Stimulated activated naive B cell treated with anti-CD40 and anti-IgM and Interleukin-4, amounts not matched to agents 10 μg/mL and 1 μg/mL and 100 μg/mL, for 72 hours (primary cell): ENCODE results near the gene CBLB.
A peak's percentile ranks its signal among the peaks of the same experiment; 100 is the strongest.
"Not testable (repeated sequence)": the region's sequence is repeated elsewhere in the genome, so short reads cannot be mapped to it uniquely, and the experiment has no call there.

Experiments used
- ATAC-seq, 2 donors: fragments of 150-1000 bp; cut with Tn5 transposase; replicated peaks; 2 replicates each; pipeline ENCODE4 v1.10.0; 2021; ENCODE audit warnings: moderate library complexity in 1 of 2
- DNase-seq: peaks from one replicate; pipeline ENCODE4 v3.0.0; 2021
- H3K27ac Mint-ChIP-seq: one replicate; pipeline ENCODE4 v1.8.0; 2022; ENCODE audit warnings: mild to moderate bottlenecking, mixed read lengths
- H3K27me3 Mint-ChIP-seq, 2 donors: one replicate each; pipeline ENCODE4 v1.8.0; 2022; ENCODE audit warnings: mixed read lengths in 2 of 2
- H3K36me3 Mint-ChIP-seq, 2 donors: one replicate each; pipeline ENCODE4 v1.8.0; 2022; ENCODE audit warnings: mixed read lengths in 2 of 2, mild to moderate bottlenecking in 1 of 2
- H3K4me1 Mint-ChIP-seq, 2 donors: one replicate each; pipeline ENCODE4 v1.8.0; 2022; ENCODE audit warnings: mixed read lengths in 2 of 2, mild to moderate bottlenecking in 1 of 2
- H3K4me3 Mint-ChIP-seq, 2 donors: one replicate each; pipeline ENCODE4 v1.8.0; 2022; ENCODE audit warnings: mild to moderate bottlenecking in 2 of 2, mixed read lengths in 2 of 2, moderate library complexity in 1 of 2
- H3K9me3 Mint-ChIP-seq, 2 donors: one replicate each; pipeline ENCODE4 v1.8.0; 2022; ENCODE audit warnings: mixed read lengths in 2 of 2, mild to moderate bottlenecking in 1 of 2

Gene CBLB

GRCh38 chr3:105746231-105746996 lies 122.4 kb downstream of the CBLB start:
- no peak for DNase-seq
- H3K4me3 Mint-ChIP-seq = peak overlapping the region in 1 of 2 donors; percentile 4
- no peaks in the 10 kb centered on the region for H3K9me3 Mint-ChIP-seq
- peak overlapping the region; percentile 81 for H3K27ac Mint-ChIP-seq
- ATAC-seq = peak; percentile 54 to 64
- H3K27me3 Mint-ChIP-seq = no peaks in the 10 kb centered on the region
- peaks cover 7 to 30% of the 10 kb centered on the region in 2 donors for H3K36me3 Mint-ChIP-seq
- peaks cover 17 to 32% of the 10 kb centered on the region in 2 donors for H3K4me1 Mint-ChIP-seq

- no peak overlapping the region for H3K4me3 Mint-ChIP-seq
Observed at GRCh38 chr3:105745046-105745445, 123.8 kb downstream of the CBLB start.

DNA sequence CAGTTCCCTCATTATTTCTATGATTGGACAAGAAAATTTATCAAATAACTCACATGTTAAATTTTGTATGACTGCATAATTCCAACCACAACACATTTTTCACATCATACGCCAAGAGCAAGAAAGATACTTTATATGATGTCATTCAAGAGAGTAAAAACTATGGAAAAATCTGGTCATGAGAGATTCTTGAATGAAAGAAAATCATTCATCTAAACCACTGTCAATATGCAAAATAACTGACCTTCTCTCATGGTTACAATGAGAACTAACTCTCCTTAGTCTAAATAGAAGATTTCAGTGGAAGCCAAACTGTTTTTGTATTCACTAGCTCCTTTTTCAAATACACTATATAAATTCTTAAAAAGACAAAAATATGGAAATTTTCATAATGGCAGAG lies 124.6 kb downstream of the CBLB start:
- Mint-ChIP-seq H3K9me3 (peaks cover 0 to 2% of the 10 kb centered on the region in 2 donors), H3K4me3 (no peak overlapping the region), H3K27me3 (no peaks in the 10 kb centered on the region), H3K27ac (no peak overlapping the region), H3K4me1 (peaks cover 15 to 33% of the 10 kb centered on the region in 2 donors), H3K36me3 (peaks cover 11 to 34% of the 10 kb centered on the region in 2 donors)
- ATAC-seq (no peak), DNase-seq (no peak)

More at GRCh38 chr3:105745046-105745445, 123.8 kb downstream of the CBLB start:
- no peaks in the 10 kb centered on the region for H3K27me3 Mint-ChIP-seq
- H3K27ac Mint-ChIP-seq = no peak overlapping the region
- ATAC-seq = no peak
- peaks cover 4 to 28% of the 10 kb centered on the region in 2 donors for H3K36me3 Mint-ChIP-seq
- H3K4me1 Mint-ChIP-seq = peaks cover 13 to 26% of the 10 kb centered on the region in 2 donors
- H3K9me3 Mint-ChIP-seq = no peaks in the 10 kb centered on the region
- DNase-seq = no peak

GRCh38 chr3:105733356-105733755 lies 135.5 kb downstream of the CBLB start:
- H3K36me3 Mint-ChIP-seq = peaks cover 5 to 9% of the 10 kb centered on the region in 2 donors
- H3K4me3 Mint-ChIP-seq = no peak overlapping the region
- H3K9me3 Mint-ChIP-seq = no peaks in the 10 kb centered on the region
- no peak for DNase-seq
- ATAC-seq = no peak
- no peaks in the 10 kb centered on the region for H3K27me3 Mint-ChIP-seq
- H3K4me1 Mint-ChIP-seq = peaks cover 3 to 6% of the 10 kb centered on the region in 2 donors
- no peak overlapping the region for H3K27ac Mint-ChIP-seq

DNA sequence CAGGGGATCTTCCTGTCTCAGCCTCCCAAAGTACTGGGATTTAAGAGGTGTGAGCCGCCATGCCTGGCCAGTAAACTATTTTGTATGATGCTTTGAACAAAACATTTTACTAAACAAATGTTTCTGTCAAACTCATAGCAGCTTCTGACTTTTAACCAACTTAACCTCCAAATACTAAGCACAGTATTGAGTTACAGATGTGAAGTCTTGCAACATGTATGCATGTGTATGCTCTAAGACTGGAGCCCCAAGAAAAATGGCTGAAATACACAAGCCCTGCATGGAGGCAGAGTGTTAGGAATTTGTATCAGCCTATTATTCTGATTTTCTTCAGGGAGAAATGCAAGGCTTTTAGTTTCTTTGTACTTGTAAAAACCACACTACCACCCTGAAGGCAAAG lies 137.1 kb downstream of the CBLB start:
- H3K27ac Mint-ChIP-seq = no peak overlapping the region
- DNase-seq (no peak), ATAC-seq (no peak)
- no peak overlapping the region for H3K4me3 Mint-ChIP-seq
- H3K36me3 Mint-ChIP-seq = peaks cover 19 to 26% of the 10 kb centered on the region in 2 donors
- peaks cover 7 to 8% of the 10 kb centered on the region in 2 donors for H3K9me3 Mint-ChIP-seq
- no peaks in the 10 kb centered on the region for H3K27me3 Mint-ChIP-seq
- H3K4me1 Mint-ChIP-seq = peaks cover 3 to 6% of the 10 kb centered on the region in 2 donors

DNA sequence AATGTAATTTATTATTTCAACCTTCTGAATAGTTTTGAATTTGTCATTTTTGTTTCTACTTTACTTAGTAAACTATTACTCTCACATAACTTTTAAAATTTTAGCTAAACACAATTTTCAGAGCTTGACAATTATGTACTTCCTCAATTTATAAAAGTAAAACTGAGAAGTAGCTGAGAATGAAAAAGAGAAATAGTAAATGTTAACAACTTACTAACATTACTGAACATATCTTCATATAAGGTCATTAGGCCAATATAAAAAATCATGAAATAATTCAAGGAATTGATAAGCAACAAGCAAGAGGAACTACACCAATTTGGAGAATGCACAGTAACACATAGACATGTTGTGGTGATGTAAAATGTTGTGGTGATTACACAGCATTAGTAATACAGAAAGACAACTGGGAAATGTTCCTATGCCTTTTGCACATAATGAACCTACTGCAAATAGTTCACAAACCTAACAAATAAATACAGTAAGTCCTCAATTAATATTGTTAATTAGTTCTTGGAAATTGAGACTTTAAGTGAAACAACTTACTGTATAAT lies 137.9 kb downstream of the CBLB start:
- DNase-seq (no peak), ATAC-seq (peak; percentile 69 to 76)
- Mint-ChIP-seq H3K9me3 (peaks cover 7 to 8% of the 10 kb centered on the region in 2 donors), H3K36me3 (peaks cover 17 to 24% of the 10 kb centered on the region in 2 donors), H3K4me1 (peaks cover 3 to 6% of the 10 kb centered on the region in 2 donors), H3K27me3 (no peaks in the 10 kb centered on the region), H3K27ac (no peak overlapping the region), H3K4me3 (no peak overlapping the region)

GRCh38 chr3:105729667-105730066 lies 139.1 kb downstream of the CBLB start:
- H3K27ac Mint-ChIP-seq = no peak overlapping the region
- peaks cover 3 to 6% of the 10 kb centered on the region in 2 donors for H3K4me1 Mint-ChIP-seq
- H3K9me3 Mint-ChIP-seq = peaks cover 7 to 8% of the 10 kb centered on the region in 2 donors
- no peaks in the 10 kb centered on the region for H3K27me3 Mint-ChIP-seq
- ATAC-seq (no peak), DNase-seq (no peak)
- H3K36me3 Mint-ChIP-seq = peaks cover 17 to 24% of the 10 kb centered on the region in 2 donors
- no peak overlapping the region for H3K4me3 Mint-ChIP-seq

GRCh38 chr3:105728771-105729312 lies 140.0 kb downstream of the CBLB start:
- DNase-seq (no peak), ATAC-seq (no peak)
- H3K4me1 Mint-ChIP-seq = peaks cover 6 to 10% of the 10 kb centered on the region in 2 donors
- peaks cover 7 to 8% of the 10 kb centered on the region in 2 donors for H3K9me3 Mint-ChIP-seq
- no peak overlapping the region for H3K4me3 Mint-ChIP-seq
- H3K27ac Mint-ChIP-seq = no peak overlapping the region
- peaks cover 17 to 23% of the 10 kb centered on the region in 2 donors for H3K36me3 Mint-ChIP-seq
- H3K27me3 Mint-ChIP-seq = no peaks in the 10 kb centered on the region

DNA sequence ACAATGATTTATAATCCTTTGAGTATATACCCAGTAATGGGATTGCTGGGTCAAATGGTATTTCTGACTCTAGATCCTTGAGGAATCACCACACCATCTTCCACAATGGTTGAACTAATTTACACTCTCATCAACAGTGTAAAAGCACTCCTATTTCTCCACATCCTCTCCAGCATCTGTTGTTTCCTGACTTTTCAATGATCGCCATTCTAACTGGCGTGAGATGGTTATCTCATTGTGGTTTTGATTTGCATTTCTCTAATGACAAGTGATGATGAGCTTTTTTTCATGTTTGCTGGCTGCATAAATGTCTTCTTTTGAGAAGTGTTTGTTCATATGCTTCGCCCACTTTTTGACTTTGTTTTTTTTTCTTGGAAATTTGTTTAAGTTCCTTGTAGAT lies 141.8 kb downstream of the CBLB start:
- ATAC-seq, H3K4me3 Mint-ChIP-seq, DNase-seq, H3K9me3 Mint-ChIP-seq, H3K27me3 Mint-ChIP-seq, H3K27ac Mint-ChIP-seq: not testable (repeated sequence)
- peaks cover 14 to 19% of the 10 kb centered on the region in 2 donors for H3K36me3 Mint-ChIP-seq
- peaks cover 9 to 20% of the 10 kb centered on the region in 2 donors for H3K4me1 Mint-ChIP-seq

- no peak overlapping the region for H3K4me3 Mint-ChIP-seq
- H3K27ac Mint-ChIP-seq = no peak overlapping the region
- H3K36me3 Mint-ChIP-seq = peaks cover 18 to 24% of the 10 kb centered on the region in 2 donors
Observed at GRCh38 chr3:105722943-105723556, 145.8 kb downstream of the CBLB start.

GRCh38 chr3:105719791-105720190 lies 149.0 kb downstream of the CBLB start:
- no peak overlapping the region for H3K27ac Mint-ChIP-seq
- no peaks in the 10 kb centered on the region for H3K9me3 Mint-ChIP-seq
- ATAC-seq = no peak
- no peak for DNase-seq
- no peak overlapping the region for H3K4me3 Mint-ChIP-seq
- peaks cover 7 to 12% of the 10 kb centered on the region in 2 donors for H3K36me3 Mint-ChIP-seq
- peaks cover 6 to 14% of the 10 kb centered on the region in 2 donors for H3K4me1 Mint-ChIP-seq
- no peaks in the 10 kb centered on the region for H3K27me3 Mint-ChIP-seq

More at GRCh38 chr3:105722943-105723556, 145.8 kb downstream of the CBLB start:
- peak; percentile 100 for ATAC-seq
- peaks cover 6 to 14% of the 10 kb centered on the region in 2 donors for H3K4me1 Mint-ChIP-seq
- no peak for DNase-seq
- H3K27me3 Mint-ChIP-seq = no peaks in the 10 kb centered on the region
- H3K9me3 Mint-ChIP-seq = peaks cover 7% of the 10 kb centered on the region in 2 donors

DNA sequence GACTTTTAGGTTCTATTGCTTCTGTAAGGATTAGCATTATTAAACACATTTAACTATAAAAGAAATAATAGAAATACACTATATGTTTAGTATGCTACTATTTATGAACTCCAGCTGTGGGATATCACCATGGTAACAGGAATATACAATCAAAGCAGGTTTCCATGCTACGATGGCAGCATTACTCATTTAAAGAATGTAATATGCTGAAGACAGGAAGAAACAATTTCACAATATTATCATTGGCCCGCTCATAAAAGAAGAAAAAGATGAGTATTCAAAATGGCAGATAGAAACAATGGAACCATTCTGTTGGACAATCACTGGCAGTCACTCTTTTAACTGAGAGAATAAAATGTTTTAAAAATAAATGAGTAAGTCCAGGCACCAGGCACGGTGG lies 153.4 kb downstream of the CBLB start:
- no peaks in the 10 kb centered on the region for H3K4me1 Mint-ChIP-seq
- DNase-seq (no peak), ATAC-seq (no peak)
- H3K27ac Mint-ChIP-seq = no peak overlapping the region
- no peaks in the 10 kb centered on the region for H3K27me3 Mint-ChIP-seq
- H3K4me3 Mint-ChIP-seq = no peak overlapping the region
- peaks cover 14 to 23% of the 10 kb centered on the region in 2 donors for H3K36me3 Mint-ChIP-seq
- peaks cover 0 to 1% of the 10 kb centered on the region in 2 donors for H3K9me3 Mint-ChIP-seq

DNA sequence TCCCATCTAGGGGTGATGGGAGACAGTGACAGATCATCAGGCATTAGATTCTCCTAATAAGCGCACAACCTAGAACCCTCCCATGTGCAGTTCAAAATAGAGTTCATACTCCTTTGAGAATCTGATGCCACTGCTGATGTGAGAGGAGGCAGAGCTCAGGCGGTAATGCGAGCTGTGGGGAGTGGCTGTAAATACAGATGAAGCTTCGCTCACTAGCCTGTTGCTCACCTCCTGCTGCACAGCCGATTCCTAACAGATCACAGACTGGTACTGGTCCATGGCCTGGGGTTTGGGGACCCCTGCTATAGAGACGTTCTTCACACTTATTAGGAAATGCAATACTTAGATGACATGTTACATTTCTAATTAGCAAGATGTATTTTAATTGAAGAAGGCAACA lies 154.4 kb downstream of the CBLB start:
- Mint-ChIP-seq H3K9me3 (peaks cover 3% of the 10 kb centered on the region in 2 donors), H3K27me3 (no peaks in the 10 kb centered on the region), H3K4me1 (no peaks in the 10 kb centered on the region), H3K4me3 (no peak overlapping the region), H3K36me3 (peaks cover 17 to 26% of the 10 kb centered on the region in 2 donors), H3K27ac (no peak overlapping the region)
- no peak for ATAC-seq
- no peak for DNase-seq

DNA sequence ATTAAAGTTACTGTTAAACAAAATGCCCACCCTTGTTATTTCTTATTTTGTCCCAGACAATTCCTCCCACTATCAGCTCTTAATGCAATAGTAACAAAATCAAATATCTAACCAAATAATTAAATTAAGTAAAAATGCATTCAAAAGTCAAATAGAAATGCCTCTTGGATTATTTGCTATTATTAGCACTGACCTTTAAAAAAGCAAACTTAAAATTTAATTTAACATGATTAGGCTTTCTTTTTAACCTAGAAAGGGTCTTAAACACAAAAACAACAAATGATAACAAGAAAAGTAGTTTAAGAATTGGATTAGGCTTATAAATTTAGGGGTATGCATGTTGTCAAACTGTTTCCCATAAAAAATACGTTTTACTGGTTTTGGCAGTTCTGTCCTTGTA lies 159.8 kb downstream of the CBLB start:
- no peak overlapping the region for H3K27ac Mint-ChIP-seq
- no peaks in the 10 kb centered on the region for H3K27me3 Mint-ChIP-seq
- H3K36me3 Mint-ChIP-seq = peaks cover 9 to 15% of the 10 kb centered on the region in 2 donors
- H3K4me1 Mint-ChIP-seq = no peaks in the 10 kb centered on the region
- ATAC-seq (no peak), DNase-seq (no peak)
- no peak overlapping the region for H3K4me3 Mint-ChIP-seq
- peaks cover 3% of the 10 kb centered on the region in 2 donors for H3K9me3 Mint-ChIP-seq
